Testis (tissue), 2 donors: ENCODE data around the gene RYR1.

Experiments
- POLR2A ChIP-seq: fragments of 450-650 bp; IDR thresholded peaks from one replicate; pipeline ENCODE4 v1.6.1; 2017; ENCODE audit warnings: antibody characterized with exemption, mild to moderate bottlenecking, moderate library complexity
- TF ChIP-seq, protein P1 (sequence below), 3 experiments: fragments of 450-650 bp in 2 of 3; fragments of 200-600 bp in 1 of 3; sonication (generic) in 1 of 3; IDR thresholded peaks; one replicate each; pipeline ENCODE4 v1.5.1; 2016 to 2019; ENCODE audit warnings: antibody characterized with exemption in 3 of 3, mild to moderate bottlenecking in 2 of 3, moderate library complexity in 1 of 3

DNA sequence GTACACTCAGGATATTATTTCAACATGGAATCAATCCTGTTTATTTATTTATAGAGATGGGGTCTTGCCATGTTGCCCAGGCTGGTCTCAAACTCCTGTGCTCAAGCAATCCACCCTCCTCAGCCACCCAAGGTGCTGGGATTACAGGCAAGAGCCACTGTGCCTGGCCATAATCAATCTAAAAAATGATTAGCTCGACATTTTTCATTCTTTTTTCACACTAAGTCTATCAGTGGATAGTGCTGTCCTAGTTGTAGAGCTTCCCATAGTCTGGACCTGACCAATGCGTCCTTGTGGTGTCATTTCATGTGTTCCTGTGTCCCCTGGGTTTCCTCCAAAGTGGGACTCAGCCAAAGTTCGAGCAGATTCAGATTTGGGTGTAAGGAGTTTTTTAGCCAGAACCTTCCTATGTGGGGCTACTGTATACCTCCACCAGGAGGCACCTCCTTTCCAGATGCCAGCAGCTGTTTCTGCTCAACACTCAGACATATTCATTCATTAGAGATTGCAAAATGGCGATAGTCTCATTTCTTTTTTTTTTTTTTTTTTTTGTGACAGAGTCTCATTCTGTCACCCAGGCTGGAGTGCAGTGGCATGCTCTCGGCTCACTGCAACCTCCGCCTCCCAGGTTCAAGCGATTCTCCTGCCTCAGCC lies 123.2 kb downstream of the RYR1 start:
- TF ChIP-seq, protein P1, sequence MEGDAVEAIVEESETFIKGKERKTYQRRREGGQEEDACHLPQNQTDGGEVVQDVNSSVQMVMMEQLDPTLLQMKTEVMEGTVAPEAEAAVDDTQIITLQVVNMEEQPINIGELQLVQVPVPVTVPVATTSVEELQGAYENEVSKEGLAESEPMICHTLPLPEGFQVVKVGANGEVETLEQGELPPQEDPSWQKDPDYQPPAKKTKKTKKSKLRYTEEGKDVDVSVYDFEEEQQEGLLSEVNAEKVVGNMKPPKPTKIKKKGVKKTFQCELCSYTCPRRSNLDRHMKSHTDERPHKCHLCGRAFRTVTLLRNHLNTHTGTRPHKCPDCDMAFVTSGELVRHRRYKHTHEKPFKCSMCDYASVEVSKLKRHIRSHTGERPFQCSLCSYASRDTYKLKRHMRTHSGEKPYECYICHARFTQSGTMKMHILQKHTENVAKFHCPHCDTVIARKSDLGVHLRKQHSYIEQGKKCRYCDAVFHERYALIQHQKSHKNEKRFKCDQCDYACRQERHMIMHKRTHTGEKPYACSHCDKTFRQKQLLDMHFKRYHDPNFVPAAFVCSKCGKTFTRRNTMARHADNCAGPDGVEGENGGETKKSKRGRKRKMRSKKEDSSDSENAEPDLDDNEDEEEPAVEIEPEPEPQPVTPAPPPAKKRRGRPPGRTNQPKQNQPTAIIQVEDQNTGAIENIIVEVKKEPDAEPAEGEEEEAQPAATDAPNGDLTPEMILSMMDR (IDR thresholded peaks at IDR 0.05): no peak
- TF ChIP-seq POLR2A: no peak
